Kidney (tissue), 14 donors: Measurements from ENCODE around the gene ANKRD44. TPM values are rescaled to one million over a fixed set of nuclear protein-coding genes. Genes with fewer than 3 reads are reported as not detected.
A peak's percentile ranks its signal among the peaks of the same experiment; 100 is the strongest.

ENCODE experiments used
- DNase-seq, 5 donors: peaks; one replicate each; pipeline ENCODE4 v3.0.0-alpha.2; 2013 to 2020
- FAIRE-seq: peaks from 2 replicates; lab custom pipeline; 2012; peaks lifted over from hg19 to GRCh38; lab: Jason Lieb, UNC
- H3K27ac ChIP-seq, 2 donors: one replicate each; pipeline ENCODE4 v1.7.0; 2013; ENCODE audit warnings: low read depth in 2 of 2, low read length in 2 of 2, inconsistent platforms in 1 of 2
- H3K27me3 ChIP-seq: one replicate; pipeline ENCODE4 v1.7.1; 2013; ENCODE audit warnings: low read length, inconsistent platforms; ENCODE audit not compliant: control insufficient read depth, insufficient read depth
- H3K36me3 ChIP-seq, 3 donors: one replicate each; pipeline versions ENCODE4 v1.7.0 to v1.7.1; 2013; ENCODE audit warnings: low read length in 3 of 3, control low read depth in 1 of 3, inconsistent platforms in 1 of 3; ENCODE audit not compliant: insufficient read depth in 3 of 3, control insufficient read depth in 2 of 3
- H3K4me1 ChIP-seq, 3 donors: one replicate each; pipeline versions ENCODE4 v1.7.0 to v1.7.1; 2013; ENCODE audit warnings: low read length in 3 of 3, inconsistent platforms in 1 of 3, low read depth in 1 of 3; ENCODE audit not compliant: control insufficient read depth in 2 of 3, insufficient read depth in 2 of 3
- H3K4me3 ChIP-seq, 3 donors: one replicate each; pipeline versions ENCODE4 v1.7.0 to v1.8.1; 2013; ENCODE audit warnings: low read length in 3 of 3, control low read depth in 1 of 3, inconsistent platforms in 1 of 3
- H3K9ac ChIP-seq, 3 donors: one replicate each; pipeline versions ENCODE4 v1.7.0 to v1.7.1; 2013; ENCODE audit warnings: low read length in 3 of 3, control low read depth in 1 of 3, inconsistent platforms in 1 of 3
- H3K9me3 ChIP-seq, 3 donors: one replicate each; pipeline versions ENCODE4 v1.7.0 to v1.7.1; 2013; ENCODE audit warnings: low read length in 3 of 3, control low read depth in 1 of 3, inconsistent platforms in 1 of 3; ENCODE audit not compliant: control insufficient read depth in 2 of 3, insufficient read depth in 1 of 3
- intact Hi-C: fragments of 100-400 bp; cut with DNase I; formaldehyde crosslinking; loops from one replicate; pipeline ENCODE4 v1.11.1; 2022
- polyA plus RNA-seq: library from polyadenylated mRNA; stranded (reverse); fragments of 350-450 nt; fragmentation: Illumina TruSeq; extraction: RNeasy Lipid Tissue Mini Kit (QIAGEN cat#74804); gene quantifications from one replicate; pipeline ENCODE4 v1.2.3, GENCODE V29; 2014; ENCODE audit warnings: low read depth, low replicate concordance; ENCODE audit not compliant: insufficient read depth
- total RNA-seq: library from RNA; stranded (reverse); fragmentation: NEBNext Ultra II Directional; extraction: Animal tissue kit (Norgen Biotek cat#: 25700); gene quantifications from one replicate; pipeline ENCODE4 v1.2.1, GENCODE V29; 2021
- TF ChIP-seq, protein P1 (sequence below): IDR thresholded peaks from 3 replicates; pipeline ENCODE4 v1.5.1; 2012; ENCODE audit warnings: mild to moderate bottlenecking, moderate library complexity, borderline replicate concordance; ENCODE audit not compliant: insufficient read depth; ENCODE audit errors: extremely low read depth
- donor health status: control.
- donor health status: control.
- donor health status: control.
- donor health status: control.
- donor health status: control.
- donor health status: DM: yes; HTN: yes; CAD: no.
- donor health status: Normal renal cell carcinoma (clear cell type).

ANKRD44 gene
- total and polyA plus RNA-seq, 2 donors from 2014 or later: 2.2 to 39.2 TPM

DNA sequence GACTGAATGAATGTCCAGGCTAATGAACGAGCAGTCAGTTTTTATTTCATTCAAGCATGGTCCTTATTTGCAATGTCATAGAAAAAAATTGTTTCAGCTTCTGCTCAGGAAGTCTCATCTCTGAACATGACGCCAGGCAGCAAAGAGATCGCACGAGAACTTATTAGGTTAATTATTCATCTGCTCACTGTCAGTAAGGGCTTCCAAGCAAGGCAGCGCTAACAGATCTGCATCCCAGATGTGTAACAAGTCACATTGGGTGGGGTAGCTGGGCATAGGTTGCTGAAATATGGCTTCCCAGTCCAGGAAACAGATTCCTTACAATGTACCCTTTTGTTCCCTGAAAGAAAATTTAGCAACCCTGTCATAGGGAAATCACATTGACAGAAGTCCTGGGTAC lies 63.5 kb downstream of the ANKRD44 start:
- TF ChIP-seq, protein P1, sequence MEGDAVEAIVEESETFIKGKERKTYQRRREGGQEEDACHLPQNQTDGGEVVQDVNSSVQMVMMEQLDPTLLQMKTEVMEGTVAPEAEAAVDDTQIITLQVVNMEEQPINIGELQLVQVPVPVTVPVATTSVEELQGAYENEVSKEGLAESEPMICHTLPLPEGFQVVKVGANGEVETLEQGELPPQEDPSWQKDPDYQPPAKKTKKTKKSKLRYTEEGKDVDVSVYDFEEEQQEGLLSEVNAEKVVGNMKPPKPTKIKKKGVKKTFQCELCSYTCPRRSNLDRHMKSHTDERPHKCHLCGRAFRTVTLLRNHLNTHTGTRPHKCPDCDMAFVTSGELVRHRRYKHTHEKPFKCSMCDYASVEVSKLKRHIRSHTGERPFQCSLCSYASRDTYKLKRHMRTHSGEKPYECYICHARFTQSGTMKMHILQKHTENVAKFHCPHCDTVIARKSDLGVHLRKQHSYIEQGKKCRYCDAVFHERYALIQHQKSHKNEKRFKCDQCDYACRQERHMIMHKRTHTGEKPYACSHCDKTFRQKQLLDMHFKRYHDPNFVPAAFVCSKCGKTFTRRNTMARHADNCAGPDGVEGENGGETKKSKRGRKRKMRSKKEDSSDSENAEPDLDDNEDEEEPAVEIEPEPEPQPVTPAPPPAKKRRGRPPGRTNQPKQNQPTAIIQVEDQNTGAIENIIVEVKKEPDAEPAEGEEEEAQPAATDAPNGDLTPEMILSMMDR: no peak
- H3K9ac ChIP-seq: no peak overlapping the region
- H3K4me1 ChIP-seq: no peaks in the 10 kb centered on the region
- peak overlapping the region in 1 of 3 donors; percentile 11 for H3K4me3 ChIP-seq
- H3K27me3 ChIP-seq: no peaks in the 10 kb centered on the region
- no peak overlapping the region for H3K27ac ChIP-seq
- intact Hi-C loops: no loop called here
- DNase-seq: no peak
- H3K9me3 ChIP-seq: no peaks in the 10 kb centered on the region
- no peaks in the 10 kb centered on the region for H3K36me3 ChIP-seq
- FAIRE-seq: no peak

GRCh38 chr2:197245829-197246804 lies 64.5 kb downstream of the ANKRD44 start:
- Histone ChIP-seq H3K9ac (no peak overlapping the region), H3K36me3 (no peaks in the 10 kb centered on the region), H3K4me3 (no peak overlapping the region), H3K9me3 (no peaks in the 10 kb centered on the region), H3K4me1 (no peaks in the 10 kb centered on the region), H3K27ac (no peak overlapping the region), H3K27me3 (no peaks in the 10 kb centered on the region)
- FAIRE-seq: no peak
- DNase-seq: no peak
- intact Hi-C loops: no loop called here
- TF ChIP-seq, protein P1: no peak

GRCh38 chr2:197244349-197244748 lies 66.2 kb downstream of the ANKRD44 start:
- Histone ChIP-seq H3K9me3 (no peaks in the 10 kb centered on the region), H3K9ac (no peak overlapping the region), H3K27me3 (no peaks in the 10 kb centered on the region), H3K36me3 (no peaks in the 10 kb centered on the region), H3K4me1 (no peaks in the 10 kb centered on the region), H3K4me3 (no peak overlapping the region), H3K27ac (no peak overlapping the region)
- FAIRE-seq (no peak), DNase-seq (no peak)
- TF ChIP-seq, protein P1: no peak
- intact Hi-C loops: no loop called here
